ENCODE data around the gene PRSS36. TPM values are rescaled to one million over a fixed set of nuclear protein-coding genes. Genes with fewer than 3 reads are reported as not detected.

The PRSS36 gene
- total and polyA plus RNA-seq, 8 donors, result 0.87 to 26.3 (median 2.7) TPM; not detected in 2

DNA sequence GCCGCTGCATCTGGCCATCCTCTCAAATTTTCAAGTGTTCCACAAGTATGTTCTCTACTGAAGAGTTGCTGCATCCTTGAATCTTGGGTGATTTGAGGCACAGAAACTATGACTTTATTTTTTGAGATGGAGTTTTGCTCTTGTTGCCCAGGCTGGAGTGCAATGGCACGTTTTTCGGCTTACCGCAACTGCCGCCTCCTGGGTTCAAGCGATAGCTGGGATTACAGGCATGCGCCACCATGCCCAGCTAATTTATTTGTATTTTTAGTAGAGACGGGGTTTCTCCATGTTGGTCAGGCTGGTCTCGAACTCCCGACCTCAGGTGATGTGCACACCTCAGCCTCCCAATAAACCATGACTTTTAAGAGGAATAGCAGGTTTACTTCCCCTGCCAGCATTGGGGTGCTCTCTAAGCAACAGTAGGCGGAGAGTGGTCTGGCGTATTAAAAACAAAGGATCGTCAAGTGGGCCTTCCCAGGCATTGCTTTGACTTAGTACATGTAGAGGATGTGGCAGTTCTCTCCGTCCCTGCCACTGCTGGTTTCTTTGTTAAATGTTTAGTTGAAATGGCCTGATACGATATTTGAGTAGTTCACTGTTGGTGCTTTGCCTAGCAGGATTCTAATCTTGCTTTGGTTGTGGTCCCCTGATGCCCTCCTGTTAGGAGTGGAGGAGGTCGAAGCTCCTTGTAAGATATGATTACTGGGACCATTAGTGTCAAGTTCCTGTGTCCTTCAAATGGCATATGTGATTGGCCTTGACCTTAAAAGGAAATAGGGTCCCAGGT is 43.2 kb upstream of the PRSS36 start:
- WGBS, 5 donors, result 91 to 92% (median 91%) methylated on average over 16 of the region's 16 CpGs
- no peak overlapping the region for H3K27ac ChIP-seq
- TF ChIP-seq, protein P1, sequence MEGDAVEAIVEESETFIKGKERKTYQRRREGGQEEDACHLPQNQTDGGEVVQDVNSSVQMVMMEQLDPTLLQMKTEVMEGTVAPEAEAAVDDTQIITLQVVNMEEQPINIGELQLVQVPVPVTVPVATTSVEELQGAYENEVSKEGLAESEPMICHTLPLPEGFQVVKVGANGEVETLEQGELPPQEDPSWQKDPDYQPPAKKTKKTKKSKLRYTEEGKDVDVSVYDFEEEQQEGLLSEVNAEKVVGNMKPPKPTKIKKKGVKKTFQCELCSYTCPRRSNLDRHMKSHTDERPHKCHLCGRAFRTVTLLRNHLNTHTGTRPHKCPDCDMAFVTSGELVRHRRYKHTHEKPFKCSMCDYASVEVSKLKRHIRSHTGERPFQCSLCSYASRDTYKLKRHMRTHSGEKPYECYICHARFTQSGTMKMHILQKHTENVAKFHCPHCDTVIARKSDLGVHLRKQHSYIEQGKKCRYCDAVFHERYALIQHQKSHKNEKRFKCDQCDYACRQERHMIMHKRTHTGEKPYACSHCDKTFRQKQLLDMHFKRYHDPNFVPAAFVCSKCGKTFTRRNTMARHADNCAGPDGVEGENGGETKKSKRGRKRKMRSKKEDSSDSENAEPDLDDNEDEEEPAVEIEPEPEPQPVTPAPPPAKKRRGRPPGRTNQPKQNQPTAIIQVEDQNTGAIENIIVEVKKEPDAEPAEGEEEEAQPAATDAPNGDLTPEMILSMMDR (IDR thresholded peaks at IDR 0.05), result no peak
- no peak for TF ChIP-seq POLR2A (IDR thresholded peaks at IDR 0.05)
- no peak for TF ChIP-seq POLR2AphosphoS5 (IDR thresholded peaks at IDR 0.05)
- no peak for TF ChIP-seq EP300 (IDR thresholded peaks at IDR 0.05)
- H3K4me1 ChIP-seq, result peaks cover 0 to 4% (median 0%) of the 10 kb centered on the region in 4 donors
- DNase-seq, result no peak
- H3K36me3 ChIP-seq, result peaks cover 75 to 98% (median 94%) of the 10 kb centered on the region in 4 donors
- intact Hi-C loops (cut with DNase I; ENCODE audit: low total_unique reads), result no loop called here
- no peaks in the 10 kb centered on the region for H3K9me3 ChIP-seq
- no peaks in the 10 kb centered on the region for H3K27me3 ChIP-seq
- H3K4me3 ChIP-seq, result no peak overlapping the region

DNA sequence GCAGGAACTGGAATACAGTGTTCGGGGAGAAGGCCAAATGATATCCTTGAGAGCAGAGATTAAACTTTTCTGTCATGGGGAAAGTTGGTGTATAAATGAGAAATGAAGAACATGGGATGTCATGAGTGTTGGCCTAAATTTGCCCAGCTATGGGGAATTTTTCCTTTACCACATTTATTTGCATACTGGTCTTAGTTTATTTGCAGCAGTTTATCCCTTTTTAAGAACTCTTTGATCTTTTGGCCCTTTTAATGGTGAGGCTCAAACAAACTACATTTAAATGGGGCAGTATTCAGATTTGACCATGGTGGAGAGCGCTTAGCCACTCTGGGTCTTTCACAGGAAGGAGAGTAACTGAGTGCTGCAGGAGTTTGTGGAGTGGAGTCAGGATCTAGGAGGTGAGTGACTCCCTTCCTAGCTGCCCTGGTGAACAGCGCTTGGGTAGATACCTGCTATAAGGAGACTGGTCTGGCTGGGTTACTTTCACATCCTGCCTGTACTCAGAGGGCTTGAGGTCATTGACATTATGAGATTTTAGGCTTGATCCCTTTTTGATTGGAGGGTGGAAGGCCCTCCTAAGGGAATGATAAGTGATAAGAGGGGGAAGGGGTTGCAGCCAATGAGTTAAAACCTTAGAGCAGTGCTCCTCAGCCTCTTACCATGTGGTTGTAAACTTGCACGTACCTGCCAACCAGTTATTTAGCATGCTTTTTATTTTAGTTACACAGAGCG is 42.0 kb upstream of the PRSS36 start:
- H3K9me3 ChIP-seq, result no peaks in the 10 kb centered on the region
- no peaks in the 10 kb centered on the region for H3K27me3 ChIP-seq
- H3K4me3 ChIP-seq, result no peak overlapping the region
- TF ChIP-seq, protein P1 (IDR thresholded peaks at IDR 0.05), result no peak
- TF ChIP-seq EP300 (IDR thresholded peaks at IDR 0.05), result no peak
- no peak for TF ChIP-seq POLR2A (IDR thresholded peaks at IDR 0.05)
- TF ChIP-seq POLR2AphosphoS5 (IDR thresholded peaks at IDR 0.05), result no peak
- no peak overlapping the region for H3K27ac ChIP-seq
- intact Hi-C loops (cut with DNase I; ENCODE audit: low total_unique reads), result no loop called here
- no peak for DNase-seq
- WGBS, 5 donors, result 80 to 89% (median 84%) methylated on average over 5 of the region's 5 CpGs
- peaks cover 87 to 100% (median 100%) of the 10 kb centered on the region in 4 donors for H3K36me3 ChIP-seq
- H3K4me1 ChIP-seq, result peaks cover 0 to 9% (median 3%) of the 10 kb centered on the region in 4 donors

DNA sequence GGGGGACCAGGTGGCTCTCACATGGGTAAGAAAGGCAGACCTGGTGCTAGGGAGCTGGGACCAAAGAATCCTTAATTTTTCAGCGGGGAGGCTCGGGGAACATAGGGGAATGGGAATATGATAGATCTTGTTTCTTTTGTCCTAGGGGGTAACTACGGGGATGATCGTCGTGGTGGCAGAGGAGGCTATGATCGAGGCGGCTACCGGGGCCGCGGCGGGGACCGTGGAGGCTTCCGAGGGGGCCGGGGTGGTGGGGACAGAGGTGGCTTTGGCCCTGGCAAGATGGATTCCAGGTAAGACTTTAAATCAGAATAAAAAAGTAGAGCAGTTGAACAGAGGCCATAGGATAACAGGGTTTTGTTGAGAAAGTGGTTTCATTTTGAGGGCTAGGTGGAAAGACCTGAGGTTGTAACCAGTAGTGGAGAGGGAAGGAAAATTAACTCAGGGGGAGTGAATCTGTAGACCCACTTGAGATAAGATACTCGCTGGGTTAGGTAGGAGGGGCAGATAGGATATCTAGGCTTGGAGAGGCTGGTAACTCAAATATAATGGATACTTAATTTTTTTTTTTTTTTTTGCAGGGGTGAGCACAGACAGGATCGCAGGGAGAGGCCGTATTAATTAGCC is 41.1 kb upstream of the PRSS36 start:
- H3K4me1 ChIP-seq, result peaks cover 0 to 18% (median 8%) of the 10 kb centered on the region in 4 donors
- TF ChIP-seq EP300 (IDR thresholded peaks at IDR 0.05) (no peak), POLR2AphosphoS5 (IDR thresholded peaks at IDR 0.05) (no peak), POLR2A (IDR thresholded peaks at IDR 0.05) (no peak)
- TF ChIP-seq, protein P1 (IDR thresholded peaks at IDR 0.05), result no peak

DNA sequence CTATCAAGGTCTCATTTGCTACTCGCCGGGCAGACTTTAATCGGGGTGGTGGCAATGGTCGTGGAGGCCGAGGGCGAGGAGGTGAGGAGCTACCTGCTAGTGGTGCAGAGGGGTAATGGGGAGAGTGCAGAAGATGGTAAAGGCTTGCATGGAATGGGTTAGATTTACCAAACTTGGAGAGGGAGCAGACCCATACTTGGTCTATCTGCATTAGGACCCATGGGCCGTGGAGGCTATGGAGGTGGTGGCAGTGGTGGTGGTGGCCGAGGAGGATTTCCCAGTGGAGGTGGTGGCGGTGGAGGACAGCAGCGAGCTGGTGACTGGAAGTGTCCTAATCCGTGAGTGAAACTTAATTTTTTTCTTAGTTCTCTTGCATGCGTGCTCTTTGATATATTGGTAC is 40.2 kb upstream of the PRSS36 start:
- 94 to 97% (median 95%) methylated on average over 12 of the region's 12 CpGs for WGBS, 5 donors
- TF ChIP-seq, protein P1 (IDR thresholded peaks at IDR 0.05), result no peak
- TF ChIP-seq POLR2A (IDR thresholded peaks at IDR 0.05) (no peak), POLR2AphosphoS5 (IDR thresholded peaks at IDR 0.05) (no peak), EP300 (IDR thresholded peaks at IDR 0.05) (no peak)
- no peak for DNase-seq
- H3K9me3 ChIP-seq, result no peaks in the 10 kb centered on the region
- intact Hi-C loops (cut with DNase I; ENCODE audit: low total_unique reads), result no loop called here
- H3K27ac ChIP-seq, result no peak overlapping the region
- peaks cover 96 to 100% (median 100%) of the 10 kb centered on the region in 4 donors for H3K36me3 ChIP-seq
- H3K4me3 ChIP-seq, result no peak overlapping the region
- peaks cover 0 to 25% (median 9%) of the 10 kb centered on the region in 4 donors for H3K4me1 ChIP-seq
- no peaks in the 10 kb centered on the region for H3K27me3 ChIP-seq

More for the DNA sequence above, 41.1 kb upstream of the PRSS36 start:
- no peaks in the 10 kb centered on the region for H3K9me3 ChIP-seq
- H3K4me3 ChIP-seq, result no peak overlapping the region
- no peaks in the 10 kb centered on the region for H3K27me3 ChIP-seq
- intact Hi-C loops (cut with DNase I; ENCODE audit: low total_unique reads), result no loop called here
- H3K36me3 ChIP-seq, result peaks cover 96 to 100% (median 100%) of the 10 kb centered on the region in 4 donors
- no peak for DNase-seq
- no peak overlapping the region for H3K27ac ChIP-seq
- WGBS, 5 donors, result 92 to 95% (median 93%) methylated on average over 17 of the region's 17 CpGs
